ENCODE data around the gene BANP.
"Not testable (repeated sequence)": the region's sequence is repeated elsewhere in the genome, so short reads cannot be mapped to it uniquely, and the experiment has no call there.

BANP gene

DNA sequence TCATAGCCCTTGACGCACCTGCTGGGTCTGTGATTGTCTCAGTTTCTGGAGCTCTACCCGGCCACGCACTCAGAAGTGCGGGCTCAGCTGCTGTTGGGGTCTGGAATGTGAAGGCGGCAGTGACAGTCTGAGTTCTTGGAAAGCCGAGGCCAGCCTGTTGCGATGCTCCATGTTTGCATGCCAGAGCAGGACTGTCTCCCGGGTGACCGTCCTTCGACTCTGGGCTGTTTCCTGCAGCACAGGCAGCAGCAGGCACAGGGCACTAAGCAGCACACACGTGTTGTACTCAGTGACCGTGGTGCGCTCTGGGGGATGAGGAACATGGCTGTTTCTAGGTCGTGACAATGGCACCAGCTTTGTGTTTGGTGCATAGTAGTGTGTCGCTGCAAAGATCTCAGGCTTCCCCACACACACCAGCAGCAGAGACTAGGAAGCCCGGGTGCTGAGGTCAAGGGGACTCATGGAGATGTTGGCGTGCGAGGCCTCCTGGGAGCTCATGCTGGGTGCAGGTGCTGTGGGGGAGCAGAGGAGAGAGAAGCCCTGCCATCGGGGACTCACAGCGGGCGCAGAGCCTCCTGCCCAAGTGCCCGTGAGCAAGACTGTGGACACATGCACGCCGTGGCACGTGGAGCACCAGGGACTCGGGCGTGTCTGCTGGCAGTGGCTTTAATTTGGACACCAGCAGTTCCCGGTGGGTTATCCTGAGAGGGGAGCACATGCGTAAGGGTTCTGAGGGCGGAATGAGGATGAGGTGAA, 84.8 kb downstream of the BANP start:
- DNase-seq = not testable (repeated sequence)

- not testable (repeated sequence) for DNase-seq
Measured at GRCh38 chr16:88036640-88036996, 85.4 kb downstream of the BANP start.

DNA sequence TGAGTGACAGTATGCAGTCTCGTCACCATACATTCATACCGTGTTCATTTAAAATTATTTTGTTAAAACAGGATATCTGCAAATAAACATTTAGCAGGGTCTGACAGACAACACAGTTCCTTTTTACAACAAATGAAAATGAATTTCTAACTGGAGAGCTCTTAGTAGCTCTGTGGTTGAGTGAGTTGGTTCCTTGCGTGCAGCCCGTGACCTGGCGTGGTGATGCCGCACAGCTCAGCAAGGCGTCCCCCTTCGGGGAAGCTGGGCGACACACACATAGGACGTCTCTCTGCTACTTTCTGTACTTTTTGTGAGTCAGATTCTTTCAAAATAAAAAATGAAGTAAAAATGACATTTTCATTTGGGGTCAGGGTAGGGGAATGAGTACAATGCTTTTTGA, 86.1 kb downstream of the BANP start:
- DNase-seq = not testable (repeated sequence)

GRCh38 chr16:88037876-88038525, 86.8 kb downstream of the BANP start:
- DNase-seq = not testable (repeated sequence)

- DNase-seq = not testable (repeated sequence)
Measured at GRCh38 chr16:88038526-88038908, 87.3 kb downstream of the BANP start.

DNA sequence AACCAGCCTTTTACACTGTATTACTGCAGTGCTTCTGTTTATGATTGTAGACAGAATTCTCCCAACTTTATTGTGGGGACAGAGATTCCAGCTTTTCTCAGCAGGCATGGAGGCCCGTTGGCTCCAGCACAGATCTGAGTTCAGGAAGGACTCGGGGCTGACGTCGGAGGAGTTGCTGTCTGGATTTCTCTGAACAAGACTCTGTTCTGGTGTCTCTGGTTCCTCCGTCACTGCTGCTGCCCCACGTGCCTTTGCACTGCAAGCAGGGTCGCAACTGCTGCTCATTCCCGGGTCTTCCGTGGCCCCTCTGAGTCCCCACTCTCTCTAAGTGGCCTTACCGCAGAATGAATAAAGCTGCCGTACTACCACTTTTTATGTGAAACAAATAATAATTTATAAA, 88.4 kb downstream of the BANP start:
- no peak for DNase-seq

GRCh38 chr16:88040196-88040876, 89.1 kb downstream of the BANP start:
- not testable (repeated sequence) for DNase-seq

DNA sequence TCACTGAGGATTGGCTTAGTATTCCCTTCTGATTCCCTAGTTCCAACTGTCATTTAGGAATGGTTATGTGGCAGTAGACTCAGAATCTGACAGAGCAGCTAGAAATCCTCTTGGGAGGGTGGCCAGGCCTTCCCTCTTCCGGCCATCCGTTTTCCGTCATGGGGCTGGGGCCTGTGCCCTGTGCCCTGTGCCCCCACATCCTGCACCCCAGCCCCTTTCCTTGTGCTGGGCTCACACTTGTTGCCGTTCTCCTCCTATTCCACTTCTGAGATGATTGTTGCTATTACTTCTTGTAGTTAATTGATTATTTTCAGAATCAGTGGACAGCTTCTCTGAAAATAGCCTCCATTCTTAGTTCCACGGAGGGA, 89.6 kb downstream of the BANP start:
- not testable (repeated sequence) for DNase-seq

DNA sequence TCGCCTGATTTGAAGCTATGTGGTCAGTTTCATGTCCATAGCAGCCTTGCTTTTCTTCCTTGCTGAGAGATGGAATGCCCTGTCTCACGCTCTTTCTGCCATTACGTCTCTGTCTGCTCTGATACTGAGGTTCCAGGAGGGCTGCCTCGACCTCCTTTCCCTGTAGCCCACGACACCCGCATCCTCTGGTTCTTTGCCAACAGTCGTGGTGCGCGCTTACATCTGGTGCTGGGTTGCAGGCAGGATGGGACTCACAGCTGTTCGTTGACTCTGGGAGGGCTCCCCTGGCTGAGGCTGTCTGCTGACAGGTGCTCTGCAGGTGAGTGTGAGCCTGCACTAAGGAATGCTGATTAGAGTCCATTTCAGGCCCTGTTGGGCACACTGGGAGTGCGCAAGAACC, 90.3 kb downstream of the BANP start:
- not testable (repeated sequence) for DNase-seq

DNA sequence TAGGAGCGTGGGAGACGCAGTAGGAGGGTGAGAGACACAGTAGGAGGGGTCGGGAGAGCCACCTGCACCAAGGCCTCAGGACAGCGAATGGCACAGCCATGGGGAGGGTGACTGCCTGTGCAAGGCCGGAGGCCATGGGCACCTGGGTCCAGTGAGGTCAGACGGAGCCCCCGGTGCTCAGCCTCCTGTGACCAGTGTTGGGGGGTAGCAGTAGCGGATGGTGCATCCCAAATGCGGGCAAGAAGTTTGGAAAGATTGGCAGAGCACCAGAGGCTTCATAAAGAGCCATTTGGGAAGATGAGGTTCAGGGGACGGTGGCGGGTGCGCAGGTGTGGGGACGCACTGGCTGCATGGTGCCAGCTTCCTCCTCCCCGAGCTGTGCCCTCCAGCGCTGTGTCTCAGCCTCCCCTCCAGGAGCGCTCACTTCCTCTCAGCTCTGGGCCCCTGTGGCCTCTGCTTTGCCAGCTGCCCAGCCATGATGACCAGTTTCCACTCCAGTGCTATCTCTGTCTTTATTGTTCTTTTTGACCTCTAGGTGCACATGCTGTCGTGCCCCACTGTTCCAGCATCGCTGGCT, 90.8 kb downstream of the BANP start:
- DNase-seq = not testable (repeated sequence)

GRCh38 chr16:88043208-88043910, 92.1 kb downstream of the BANP start:
- DNase-seq = not testable (repeated sequence)

GRCh38 chr16:88044121-88044581, 92.9 kb downstream of the BANP start:
- not testable (repeated sequence) for DNase-seq

- DNase-seq = not testable (repeated sequence)
Measured at GRCh38 chr16:88045361-88045760, 94.1 kb downstream of the BANP start.

GRCh38 chr16:88045820-88046303, 94.6 kb downstream of the BANP start:
- no peak for DNase-seq

DNA sequence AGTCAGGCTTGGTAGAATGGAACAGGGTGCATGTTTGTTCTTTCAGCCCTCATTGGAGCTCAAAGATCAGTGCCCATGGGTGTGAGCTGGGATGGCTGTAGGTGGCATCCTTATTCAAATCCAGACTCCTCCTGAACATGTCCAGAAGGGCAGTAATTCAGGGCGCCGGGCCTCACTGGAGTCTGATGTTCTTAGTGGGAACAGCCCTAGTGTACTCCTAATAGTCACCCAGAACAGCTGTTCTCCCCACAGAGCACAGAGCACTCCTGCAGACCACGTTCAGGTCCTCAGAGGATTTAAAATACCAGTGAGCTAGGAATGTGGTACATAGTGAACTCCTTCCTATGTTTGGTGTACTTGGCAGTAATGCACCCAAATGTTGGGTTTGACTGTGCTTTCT, 96.2 kb downstream of the BANP start:
- DNase-seq = no peak

DNA sequence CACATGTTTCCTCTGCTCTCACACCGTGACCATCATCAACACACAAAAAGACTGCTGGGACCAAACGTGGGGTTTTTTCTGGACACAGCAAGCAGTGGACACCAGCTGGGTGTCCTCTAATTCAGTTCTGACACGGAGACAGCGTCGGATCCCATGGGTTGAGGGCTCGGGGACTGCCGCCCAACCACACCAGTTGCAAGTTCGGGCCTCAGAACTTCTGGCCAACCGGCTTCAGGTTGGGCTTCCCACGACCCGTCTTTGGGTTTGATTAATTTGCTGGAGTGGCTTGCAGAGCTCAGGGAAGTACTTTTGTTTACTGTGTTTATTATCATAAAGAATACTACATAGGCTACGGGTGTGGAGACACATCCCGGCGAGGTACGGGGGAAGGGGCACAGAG, 97.8 kb downstream of the BANP start:
- no peak for DNase-seq

DNA sequence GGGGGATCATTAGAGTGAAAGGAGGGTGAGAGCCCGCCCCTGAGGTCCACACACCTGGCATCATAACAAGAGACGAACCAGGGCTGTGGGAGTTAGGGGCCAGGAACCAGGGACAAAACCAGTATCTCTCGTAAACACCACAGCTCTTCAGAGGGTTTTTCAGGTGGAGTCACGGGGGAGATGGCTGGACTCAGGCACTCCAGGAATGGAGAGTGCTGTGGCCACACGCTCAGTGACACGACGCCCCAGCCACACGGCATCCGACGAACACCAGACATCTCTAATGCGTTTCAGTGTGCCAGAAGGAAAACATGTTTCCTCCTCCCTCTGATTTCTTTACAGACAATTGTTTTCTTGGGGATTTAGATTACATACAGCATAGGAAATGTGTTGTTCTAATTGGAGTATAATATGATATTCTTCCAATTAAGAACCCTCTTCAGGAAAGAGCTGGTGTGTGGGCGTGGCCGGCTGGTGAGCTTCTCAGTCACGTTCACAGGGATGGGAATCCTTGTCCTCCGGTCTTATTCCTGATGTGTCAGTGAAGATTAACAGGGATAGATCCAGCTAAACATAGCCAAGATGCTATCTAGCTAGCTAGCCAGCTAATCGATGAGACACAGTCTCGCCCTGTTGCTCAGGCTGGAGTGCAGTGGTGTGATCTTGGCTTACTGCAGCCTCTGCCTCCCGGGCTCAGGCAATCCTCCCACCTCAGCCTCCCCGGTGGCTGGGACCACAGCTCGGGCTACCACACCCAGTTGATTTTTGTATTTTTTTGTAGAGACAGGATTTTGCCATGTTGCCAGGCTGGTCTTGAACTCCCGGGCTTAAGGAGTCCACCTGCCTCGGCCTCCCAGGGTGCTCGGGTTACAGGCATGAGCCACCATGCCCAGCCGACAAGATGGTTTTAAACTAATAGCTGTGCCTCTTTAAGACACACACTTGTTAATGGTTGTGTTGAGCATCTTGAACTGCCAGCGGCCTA, 98.6 kb downstream of the BANP start:
- no peak for DNase-seq

DNA sequence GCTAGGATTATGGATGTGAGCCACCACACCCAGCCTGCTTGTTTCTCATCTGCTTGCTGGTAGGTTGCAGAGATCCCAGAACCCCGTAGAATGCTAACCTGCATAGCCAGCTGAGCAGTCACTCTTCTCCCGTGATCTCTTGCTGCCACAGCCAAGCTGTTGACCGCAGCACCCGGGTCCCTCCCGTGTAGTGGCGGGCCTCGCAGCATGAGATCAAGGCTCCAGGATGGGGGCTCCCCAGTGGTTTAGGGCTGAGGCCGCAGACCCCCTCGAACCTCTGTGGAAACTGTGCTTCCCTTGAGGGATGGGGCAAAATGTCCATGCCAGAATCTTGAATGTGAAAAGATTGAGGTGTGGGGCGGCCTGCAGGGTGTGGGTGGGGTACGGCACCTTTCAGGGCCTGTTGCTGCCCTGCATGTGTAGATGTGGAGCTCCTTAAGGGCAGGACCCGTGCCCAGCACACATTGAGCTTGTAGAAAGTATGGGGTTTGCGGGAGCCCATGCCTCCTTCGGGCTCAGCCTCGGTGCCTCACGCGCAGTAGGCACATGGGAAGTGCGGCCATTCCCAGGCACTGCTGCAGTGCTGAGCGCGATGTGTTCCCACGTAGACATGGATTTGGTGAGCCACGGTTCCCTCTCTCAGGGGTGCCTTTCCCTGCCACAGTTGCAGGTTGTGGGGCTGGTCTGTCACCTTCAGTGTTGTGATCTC, 99.9 kb downstream of the BANP start:
- DNase-seq = no peak

- DNase-seq = no peak
Measured at GRCh38 chr16:88052661-88053060, 101.4 kb downstream of the BANP start.

GRCh38 chr16:88053479-88053878, 102.2 kb downstream of the BANP start:
- DNase-seq = not testable (repeated sequence)

GRCh38 chr16:88055356-88055755, 104.1 kb downstream of the BANP start:
- DNase-seq = no peak
